Heart left ventricle (tissue), 13 donors: Measurements from ENCODE around the gene EYA4.

Source experiments
- CTCF ChIP-seq, 12 donors: fragments of 200-600 bp; sonication (generic) in 4 of 12; IDR thresholded peaks; one replicate each; pipeline versions ENCODE4 v1.5.0 to v1.8.0; 2018 to 2022; ENCODE audit warnings: antibody characterized with exemption in 12 of 12, mild to moderate bottlenecking in 5 of 12
- POLR2A ChIP-seq, 2 donors: fragments of 450-650 bp; IDR thresholded peaks; one replicate each; pipeline ENCODE4 v1.6.1; 2017; ENCODE audit warnings: antibody characterized with exemption in 2 of 2, mild to moderate bottlenecking in 2 of 2, moderate library complexity in 2 of 2
- donor health status: ischemic (EF 13 %, LVEDD 7.1; RV severe dilation, severe dysfunction).
- donor health status: DM: no; HTN: yes; CAD: no.
- donor health status: DM: no; HTN: no; CAD: no.
- donor health status: ischemic (EF 25% LVEDD 6.9; RV normal size, moderate dysfunction).
- donor health status: ischemic (EF 25% LVEDD 5.7; RV mildly dilated, moderate dysfunction).
- donor health status: ischemic (EF 35%, LVEDD 5.7; RV mildly dilated, moderate dysfunction).
- donor health status: nonischemic (EF 11% LVEDD 7.7; RV severe dilation, severe dysfunction).
- donor health status: DM: yes; HTN: yes; CAD: no.
- donor health status: PGD.
- donor health status: ischemic (EF 29% LVEDD 5.4; RV normal size, mild dysfunction).
- donor health status: nonischemic (EF 23%, LVEDD 6.1; RV moderate dilation, normal function).

- TF ChIP-seq CTCF (IDR thresholded peaks at IDR 0.05): peak in 1 of 12 donors; percentile 4
- no peak for TF ChIP-seq POLR2A (IDR thresholded peaks at IDR 0.05)
These were observed 71.9 kb downstream of the EYA4 start for GRCh38 chr6:133313068-133313467.
